MCF 10A (cell line): ENCODE measurements around the gene THSD7B. TPM values are rescaled to one million over a fixed set of nuclear protein-coding genes. Genes with fewer than 3 reads are reported as not detected.
"Not testable (repeated sequence)": the region's sequence is repeated elsewhere in the genome, so short reads cannot be mapped to it uniquely, and the experiment has no call there.

ENCODE experiments used
- BruUV-seq: library from RNA; stranded (reverse); fragments of 400-500 nt; replicated peaks from 2 replicates; lab custom pipeline; 2021; lab: Mats Ljungman, UMichigan
- CTCF ChIA-PET: fragments of 300-600 bp; sonication (Branson Sonifier 250); formaldehyde crosslinking; extraction: SDS; loops from one replicate; lab custom pipeline; 2021; ENCODE audit warnings: antibody characterized with exemption, inconsistent platforms; lab: Yijun Ruan, JAX
- POLR2A ChIA-PET: fragments of 300-600, 350-650 bp; sonication (Branson Sonifier 250); formaldehyde crosslinking; extraction: SDS; loops from one replicate; lab custom pipeline; 2020; ENCODE audit warnings: antibody characterized with exemption, inconsistent platforms; lab: Yijun Ruan, JAX
- DNase-seq: peaks from one replicate; pipeline ENCODE4 v3.0.0-alpha.2; 2018; ENCODE audit not compliant: unreplicated experiment
- H3K27ac Mint-ChIP-seq: one replicate; pipeline ENCODE4 v1.8.0; 2022; ENCODE audit warnings: mild to moderate bottlenecking, low read depth, mixed read lengths; ENCODE audit not compliant: unreplicated experiment
- H3K27me3 Mint-ChIP-seq: one replicate; pipeline ENCODE4 v1.8.0; 2022; ENCODE audit warnings: mixed read lengths; ENCODE audit not compliant: insufficient read depth, unreplicated experiment
- H3K36me3 Mint-ChIP-seq: one replicate; pipeline ENCODE4 v1.8.0; 2022; ENCODE audit warnings: mild to moderate bottlenecking, moderate library complexity, mixed read lengths; ENCODE audit not compliant: insufficient read depth, unreplicated experiment
- H3K4me1 Mint-ChIP-seq: one replicate; pipeline ENCODE4 v1.8.0; 2022; ENCODE audit warnings: mixed read lengths; ENCODE audit not compliant: insufficient read depth, unreplicated experiment
- H3K4me3 Mint-ChIP-seq: one replicate; pipeline ENCODE4 v1.8.0; 2022; ENCODE audit warnings: mild to moderate bottlenecking, moderate library complexity, mixed read lengths; ENCODE audit not compliant: unreplicated experiment
- H3K9me3 Mint-ChIP-seq: one replicate; pipeline ENCODE4 v1.8.0; 2022; ENCODE audit warnings: mixed read lengths; ENCODE audit not compliant: unreplicated experiment
- CTCF ChIP-seq: fragments of 200-600 bp; IDR thresholded peaks from one replicate; pipeline ENCODE4 v1.8.0; 2022; ENCODE audit warnings: antibody characterized with exemption, mild to moderate bottlenecking; ENCODE audit not compliant: unreplicated experiment
- intact Hi-C: fragments of 100-400 bp; cut with micrococcal nuclease; formaldehyde crosslinking; loops from 2 replicates; pipeline ENCODE4 v1.14.1; 2022
- total RNA-seq: library from RNA; stranded (reverse); gene quantifications from 2 replicates; pipeline ENCODE4 v1.2.3, GENCODE V29; 2022

Gene THSD7B
- total RNA-seq, 1 experiment from 2014 or later = not detected

GRCh38 chr2:137300987-137301386 is 535.6 kb downstream of the THSD7B start:
- intact Hi-C loops = no loop called here
- POLR2A ChIA-PET = interaction anchor here (1.1 kb wide), 1 partner anchor 8 kb away, joined by 3 read pairs; no protein-coding TSS in a partner anchor
- Mint-ChIP-seq H3K27me3 (no peaks in the 10 kb centered on the region), H3K36me3 (no peaks in the 10 kb centered on the region), H3K4me3 (no peak overlapping the region), H3K4me1 (no peaks in the 10 kb centered on the region), H3K9me3 (no peaks in the 10 kb centered on the region), H3K27ac (no peak overlapping the region)
- no TSS peak for BruUV-seq
- DNase-seq = no peak
- TF ChIP-seq CTCF = no peak
- CTCF ChIA-PET = no interaction called here

- Mint-ChIP-seq H3K4me1 (no peaks in the 10 kb centered on the region), H3K27ac (no peak overlapping the region), H3K36me3 (no peaks in the 10 kb centered on the region), H3K27me3 (no peaks in the 10 kb centered on the region), H3K9me3 (no peaks in the 10 kb centered on the region), H3K4me3 (no peak overlapping the region)
- intact Hi-C loops = no loop called here
- no peak for TF ChIP-seq CTCF
- ChIA-PET CTCF (no interaction called here), POLR2A (no interaction called here)
- peak; percentile 2 for DNase-seq
- no TSS peak for BruUV-seq
These were observed 537.6 kb downstream of the THSD7B start for GRCh38 chr2:137302957-137303356.

- intact Hi-C loops = no loop called here
- Mint-ChIP-seq H3K27me3 (no peaks in the 10 kb centered on the region), H3K9me3 (no peaks in the 10 kb centered on the region), H3K36me3 (no peaks in the 10 kb centered on the region), H3K4me1 (no peaks in the 10 kb centered on the region), H3K27ac (no peak overlapping the region), H3K4me3 (no peak overlapping the region)
- DNase-seq = no peak
- no TSS peak for BruUV-seq
- no peak for TF ChIP-seq CTCF
- ChIA-PET POLR2A (no interaction called here), CTCF (interaction anchor here (0.6 to 0.7 kb wide), 2 partner anchors 10 to 345 kb away, joined by 3 to 5 read pairs; no protein-coding TSS in a partner anchor)
These were observed 550.7 kb downstream of the THSD7B start for GRCh38 chr2:137316075-137316474.

DNA sequence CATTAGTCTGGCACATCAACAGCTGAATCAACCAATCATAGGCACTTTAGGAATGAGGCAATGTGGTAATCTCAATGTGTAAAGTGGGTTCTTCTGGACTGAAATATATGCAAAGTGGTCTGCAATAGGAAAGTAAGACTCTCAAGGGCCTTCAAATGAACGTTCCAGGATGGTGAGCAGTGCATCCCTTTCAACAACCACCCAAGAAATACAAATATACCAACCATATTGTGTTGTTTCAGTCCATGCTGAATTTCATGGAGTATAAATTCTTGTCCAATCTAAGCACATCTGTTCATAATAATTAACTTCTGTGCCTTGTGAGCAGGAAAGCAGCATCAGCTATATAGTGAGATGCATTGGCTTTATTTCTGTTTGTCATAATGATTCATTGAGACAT is 556.2 kb downstream of the THSD7B start:
- CTCF ChIA-PET = interaction anchor here (1.3 kb wide), 1 partner anchor 32 kb away, joined by 4 read pairs; no protein-coding TSS in a partner anchor
- no peak for TF ChIP-seq CTCF
- DNase-seq = no peak
- no peaks in the 10 kb centered on the region for H3K27me3 Mint-ChIP-seq
- H3K27ac Mint-ChIP-seq = no peak overlapping the region
- no TSS peak for BruUV-seq
- intact Hi-C loops = no loop called here
- H3K9me3 Mint-ChIP-seq = no peaks in the 10 kb centered on the region
- POLR2A ChIA-PET = no interaction called here
- H3K36me3 Mint-ChIP-seq = no peaks in the 10 kb centered on the region
- H3K4me3 Mint-ChIP-seq = no peak overlapping the region
- no peaks in the 10 kb centered on the region for H3K4me1 Mint-ChIP-seq

- H3K4me1 Mint-ChIP-seq = peaks cover 18% of the 10 kb centered on the region
- H3K4me3 Mint-ChIP-seq, H3K27ac Mint-ChIP-seq, intact Hi-C loops, H3K9me3 Mint-ChIP-seq, H3K27me3 Mint-ChIP-seq, CTCF ChIA-PET, DNase-seq, BruUV-seq, H3K36me3 Mint-ChIP-seq: not testable (repeated sequence)
- POLR2A ChIA-PET = interaction anchor here (0.8 to 1.2 kb wide), 2 partner anchors 10 to 14 kb away, joined by 3 to 4 read pairs; no protein-coding TSS in a partner anchor
These were observed 566.2 kb downstream of the THSD7B start for GRCh38 chr2:137331562-137331961.
